ENCODE measurements around the gene NFATC1. TPM values are rescaled to one million over a fixed set of nuclear protein-coding genes. Genes with fewer than 3 reads are reported as not detected.
"Not testable (repeated sequence)": the region's sequence is repeated elsewhere in the genome, so short reads cannot be mapped to it uniquely, and the experiment has no call there.

NFATC1 gene
- polyA plus RNA-seq, 3 donors = 4.6 to 7.0 (median 5.2) TPM

DNA sequence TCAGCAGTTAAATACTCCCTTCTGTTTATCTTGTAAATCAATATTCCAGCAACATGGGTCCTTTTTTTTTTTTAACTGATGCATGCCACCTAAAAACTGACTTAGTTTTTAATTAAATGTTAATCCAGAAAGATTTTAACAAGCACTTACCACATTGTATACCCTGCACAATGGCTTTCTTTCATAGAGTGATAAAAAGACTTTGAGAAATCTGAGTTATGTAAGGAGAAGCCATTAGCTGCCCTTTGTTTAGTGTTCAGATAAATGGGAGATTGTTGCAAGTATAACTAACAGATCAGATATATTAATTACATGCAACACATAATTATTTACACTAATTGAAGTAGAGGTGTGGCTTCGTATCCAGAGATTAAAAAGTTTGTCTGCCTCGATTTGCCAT, 22.7 kb upstream of the NFATC1 start:
- DNase-seq (ENCODE audit: extremely low read depth in 1 of 11, low read depth in 9 of 11, low spot score in 4 of 11) = no peak

DNA sequence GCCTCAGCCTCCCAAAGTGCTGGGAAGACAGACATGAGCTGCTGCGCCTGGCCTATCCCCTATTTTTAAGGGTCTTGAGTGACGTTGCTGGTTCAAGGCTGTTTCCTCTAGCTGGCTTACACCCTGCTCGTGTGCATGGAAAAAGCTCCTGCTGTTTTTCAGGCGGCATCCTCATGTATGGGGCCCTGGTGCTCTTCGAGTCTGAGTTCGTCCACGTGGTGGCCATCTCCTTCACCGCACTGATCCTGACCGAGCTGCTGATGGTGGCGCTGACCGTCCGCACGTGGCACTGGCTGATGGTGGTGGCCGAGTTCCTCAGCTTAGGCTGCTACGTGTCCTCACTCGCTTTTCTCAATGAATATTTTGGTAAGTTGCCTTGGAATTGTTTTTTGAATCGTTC, 22.0 kb upstream of the NFATC1 start:
- DNase-seq (ENCODE audit: extremely low read depth in 1 of 11, low read depth in 9 of 11, low spot score in 4 of 11) = no peak

DNA sequence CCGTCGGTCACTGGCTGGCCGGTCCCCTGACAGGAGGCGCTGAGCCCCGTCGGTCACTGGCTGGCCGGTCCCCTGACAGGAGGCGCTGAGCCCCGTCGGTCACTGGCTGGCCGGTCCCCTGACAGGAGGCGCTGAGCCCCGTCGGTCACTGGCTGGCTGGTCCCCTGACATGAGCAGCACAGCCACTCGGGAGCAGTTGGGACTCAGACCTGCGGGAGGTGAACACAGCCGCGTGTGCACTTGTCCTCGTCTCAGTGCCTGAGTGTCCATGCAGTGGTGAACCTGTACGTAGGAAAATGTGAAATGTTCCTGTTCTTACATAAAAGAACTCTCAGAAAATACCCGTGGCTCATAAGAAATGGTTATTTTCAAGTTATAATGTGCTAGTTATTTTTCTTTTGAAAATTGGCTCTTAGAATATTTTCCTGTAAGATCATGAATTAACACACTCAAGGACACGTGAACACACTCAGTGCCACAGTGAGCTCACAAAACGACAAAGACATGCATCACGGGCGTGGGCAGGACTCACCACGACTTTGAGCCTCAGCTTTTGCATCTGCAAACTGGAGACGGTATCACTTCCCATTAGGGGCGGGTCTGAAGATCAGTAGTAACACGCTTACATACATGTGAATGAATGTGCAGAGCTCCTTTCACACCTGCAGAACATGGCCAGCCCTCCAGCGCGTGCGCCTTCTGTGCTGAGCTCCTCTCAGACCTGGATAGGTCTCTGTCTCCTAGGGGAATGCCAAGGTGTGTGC, 21.1 kb upstream of the NFATC1 start:
- no peak for DNase-seq (ENCODE audit: extremely low read depth in 1 of 11, low read depth in 9 of 11, low spot score in 4 of 11)

DNA sequence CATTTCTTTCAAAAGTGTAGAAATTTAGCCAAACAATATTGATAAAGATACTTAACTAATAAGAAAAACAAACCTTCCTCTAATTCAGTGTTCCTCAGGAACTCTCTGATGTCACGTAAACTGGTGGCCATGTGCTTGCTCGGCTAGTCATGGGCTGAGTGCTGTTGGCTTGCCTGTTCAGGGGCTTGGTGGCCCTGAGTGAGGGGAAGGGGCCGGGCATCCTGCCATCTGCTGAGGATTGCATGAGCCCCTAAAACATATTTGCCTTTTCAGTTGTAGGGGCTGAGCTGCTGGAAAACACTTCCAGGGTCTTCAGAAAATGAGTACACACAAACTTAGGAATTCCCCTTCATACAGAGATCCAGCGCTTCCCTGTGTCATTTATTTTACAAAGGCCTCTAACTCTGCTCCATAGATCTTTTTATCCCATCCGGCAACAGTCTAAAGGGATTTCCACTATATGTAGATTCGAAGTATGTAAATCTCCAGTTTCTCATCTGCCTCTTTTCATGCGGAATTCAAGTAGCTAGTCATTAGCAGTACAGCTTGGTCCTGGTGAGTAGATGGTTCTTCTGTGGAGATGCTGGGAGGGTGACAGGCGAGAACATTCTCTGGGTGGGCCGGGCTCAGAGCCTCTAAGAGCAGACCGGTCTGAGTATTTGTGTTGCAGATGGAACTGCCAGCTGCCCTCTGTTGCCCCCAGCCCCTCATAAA, 20.1 kb upstream of the NFATC1 start:
- no peak for DNase-seq (ENCODE audit: extremely low read depth in 1 of 11, low read depth in 9 of 11, low spot score in 4 of 11)

DNA sequence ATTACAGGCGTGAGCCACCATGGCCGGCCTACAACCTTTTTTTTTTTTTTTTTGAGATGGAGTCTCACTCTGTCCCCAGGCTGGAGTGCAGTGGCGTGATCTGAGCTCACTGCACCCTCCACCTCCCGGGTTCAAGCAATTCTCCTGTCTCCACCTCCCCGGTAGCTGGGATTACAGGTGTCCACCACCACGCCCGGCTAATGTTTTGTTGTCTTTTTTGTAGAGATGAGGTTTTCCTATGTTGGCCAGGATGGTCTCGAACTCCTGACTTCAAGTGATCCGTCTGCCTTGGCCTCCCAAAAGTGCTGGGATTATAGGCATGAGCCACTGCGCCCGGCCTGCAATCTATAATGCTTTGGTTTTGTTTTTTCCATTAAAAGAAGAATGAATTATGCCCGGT, 19.1 kb upstream of the NFATC1 start:
- not testable (repeated sequence) for DNase-seq (ENCODE audit: extremely low read depth in 1 of 11, low read depth in 9 of 11, low spot score in 4 of 11)

DNA sequence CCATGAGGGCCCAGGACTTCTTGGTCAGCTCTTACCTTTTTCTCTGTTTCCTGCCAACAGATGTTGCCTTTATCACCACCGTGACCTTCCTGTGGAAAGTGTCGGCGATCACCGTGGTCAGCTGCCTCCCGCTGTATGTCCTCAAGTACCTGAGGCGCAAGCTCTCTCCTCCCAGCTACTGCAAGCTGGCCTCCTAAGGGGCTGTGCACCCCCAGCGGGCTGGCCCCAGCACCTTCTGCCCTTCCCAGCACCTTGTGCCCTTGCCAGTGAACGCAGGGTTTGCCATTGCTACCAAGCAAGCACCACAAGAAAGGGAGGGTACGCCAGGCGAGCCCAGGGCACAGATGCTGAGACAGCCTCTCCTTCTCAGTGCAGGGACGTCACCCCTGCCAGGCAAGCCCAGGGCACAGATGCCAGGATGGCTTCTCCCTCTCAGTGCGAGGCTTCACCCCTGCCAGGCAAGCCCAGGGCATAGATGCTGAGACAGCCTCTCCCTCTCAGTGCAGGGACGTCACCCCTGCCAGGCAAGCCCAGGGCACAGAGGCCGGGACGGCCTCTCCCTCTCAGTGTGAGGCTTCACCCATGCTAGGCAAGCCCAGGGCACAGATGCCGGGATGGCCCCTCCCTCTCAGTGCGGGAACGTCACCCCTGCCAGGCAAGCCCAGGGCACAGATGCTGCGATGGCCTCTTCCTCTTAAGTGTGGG, 18.4 kb upstream of the NFATC1 start:
- no peak for DNase-seq (ENCODE audit: extremely low read depth in 1 of 11, low read depth in 9 of 11, low spot score in 4 of 11)

DNA sequence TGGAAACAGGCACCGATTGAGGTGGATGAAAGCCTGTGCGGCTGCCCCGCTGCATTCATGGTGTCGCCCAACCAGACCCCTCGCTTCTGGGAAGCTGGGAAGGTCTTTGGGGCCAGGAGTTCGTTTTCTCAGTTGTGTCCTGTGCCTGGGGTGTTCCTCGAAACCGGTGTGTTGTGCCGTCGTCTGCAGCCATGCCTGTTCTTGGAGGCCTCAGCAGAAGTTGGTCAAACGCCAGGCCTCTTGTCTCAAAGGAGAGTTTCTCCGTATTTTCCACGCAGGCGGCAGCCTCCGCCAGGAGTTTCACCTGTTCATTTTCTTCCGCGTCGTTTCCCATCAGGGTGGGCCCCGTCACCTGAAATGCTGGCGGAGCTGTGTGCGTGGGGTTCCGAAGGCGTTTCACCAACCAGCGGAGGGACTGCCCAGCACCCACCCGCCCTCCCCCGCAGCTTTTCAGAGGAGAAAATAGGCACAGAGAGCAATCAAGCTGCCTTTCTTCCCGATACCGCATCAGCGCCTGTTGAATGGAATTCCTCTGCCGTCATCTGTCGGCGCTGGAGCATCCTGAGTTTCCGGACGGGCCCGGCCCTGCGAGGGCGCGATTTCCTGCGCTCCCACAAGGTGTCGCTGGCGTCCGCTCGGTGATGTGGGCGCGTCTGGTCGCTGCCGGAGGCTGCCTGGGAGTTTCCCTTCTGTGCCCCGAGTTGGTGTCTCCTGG, 17.0 kb upstream of the NFATC1 start:
- peak in 4 of 11 donors; percentile 49 to 71 (median 65) for DNase-seq (ENCODE audit: extremely low read depth in 1 of 11, low read depth in 9 of 11, low spot score in 4 of 11)

DNA sequence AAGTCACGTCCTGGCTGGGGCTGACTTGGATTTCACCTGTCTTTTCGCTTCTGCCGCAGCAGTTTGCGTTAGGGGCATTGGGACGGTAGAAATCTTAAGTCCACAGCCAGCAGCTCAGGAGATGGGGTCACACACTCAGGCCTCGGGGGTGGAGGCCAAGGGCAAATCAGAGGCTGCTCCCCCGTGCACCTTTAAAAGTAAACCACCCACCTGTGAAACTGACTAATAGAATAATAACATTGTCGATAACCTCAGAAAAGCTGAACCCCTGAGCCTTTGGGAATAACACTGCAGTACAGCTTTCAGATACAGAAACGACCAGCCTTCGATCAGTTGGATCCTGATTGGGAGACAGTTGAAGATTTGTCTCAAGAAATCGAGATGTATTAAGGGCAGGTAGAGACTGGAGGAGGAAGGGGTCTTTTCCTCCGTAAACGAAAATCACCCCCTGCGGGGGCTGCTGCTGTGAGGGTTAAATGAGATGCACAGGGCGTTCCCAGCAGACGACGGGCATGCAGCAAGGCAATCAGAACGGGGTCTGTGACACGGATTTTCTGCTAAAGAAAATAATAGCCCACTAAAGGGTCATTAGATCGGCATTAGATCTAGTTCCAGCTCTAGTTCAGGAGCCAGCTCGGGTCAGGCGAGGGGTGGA, 16.4 kb upstream of the NFATC1 start:
- no peak for DNase-seq (ENCODE audit: extremely low read depth in 1 of 11, low read depth in 9 of 11, low spot score in 4 of 11)

DNA sequence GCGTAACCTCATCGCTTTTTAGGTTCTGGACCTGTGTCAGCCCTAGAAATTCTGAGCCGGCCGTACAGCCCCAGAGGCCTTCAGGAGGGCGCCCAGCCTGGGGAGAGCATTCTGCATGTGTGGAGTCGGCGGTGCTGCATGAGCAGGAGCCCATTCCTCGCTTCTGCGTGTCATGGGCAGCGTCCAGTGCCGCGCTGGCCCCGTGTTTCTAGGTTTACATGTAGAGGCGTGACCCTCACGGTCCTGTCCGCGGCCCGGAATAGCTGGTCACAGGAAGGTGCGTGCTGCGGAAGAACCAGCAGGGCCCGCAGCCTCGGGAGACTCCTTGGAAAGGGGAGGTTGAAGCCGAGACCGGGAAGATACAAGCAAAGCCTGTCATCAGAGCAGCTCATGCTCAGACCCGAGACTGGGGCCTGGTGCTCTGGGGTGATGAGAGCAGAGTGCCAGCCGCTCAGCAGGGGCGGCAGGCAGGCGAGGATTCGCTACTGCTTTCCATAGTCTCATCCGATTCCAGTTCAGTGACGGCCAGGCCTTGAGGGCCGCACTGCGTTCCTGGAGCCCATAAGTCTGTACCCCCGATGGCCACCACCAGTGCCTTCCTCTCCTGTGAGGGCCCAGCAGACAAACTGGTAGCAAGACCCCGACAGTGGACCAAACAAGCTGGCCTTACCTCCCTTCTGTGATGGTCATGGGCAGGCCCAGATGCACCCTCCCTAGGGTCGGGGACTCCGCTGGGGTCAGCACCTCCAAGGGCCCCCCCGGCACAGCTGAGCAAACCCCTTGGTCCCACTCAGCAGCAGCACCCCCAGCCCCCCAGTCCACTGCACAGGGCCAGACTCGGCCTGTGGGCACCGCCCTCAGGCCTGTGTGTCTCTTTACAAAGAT, 15.6 kb upstream of the NFATC1 start:
- DNase-seq (ENCODE audit: extremely low read depth in 1 of 11, low read depth in 9 of 11, low spot score in 4 of 11) = no peak

DNA sequence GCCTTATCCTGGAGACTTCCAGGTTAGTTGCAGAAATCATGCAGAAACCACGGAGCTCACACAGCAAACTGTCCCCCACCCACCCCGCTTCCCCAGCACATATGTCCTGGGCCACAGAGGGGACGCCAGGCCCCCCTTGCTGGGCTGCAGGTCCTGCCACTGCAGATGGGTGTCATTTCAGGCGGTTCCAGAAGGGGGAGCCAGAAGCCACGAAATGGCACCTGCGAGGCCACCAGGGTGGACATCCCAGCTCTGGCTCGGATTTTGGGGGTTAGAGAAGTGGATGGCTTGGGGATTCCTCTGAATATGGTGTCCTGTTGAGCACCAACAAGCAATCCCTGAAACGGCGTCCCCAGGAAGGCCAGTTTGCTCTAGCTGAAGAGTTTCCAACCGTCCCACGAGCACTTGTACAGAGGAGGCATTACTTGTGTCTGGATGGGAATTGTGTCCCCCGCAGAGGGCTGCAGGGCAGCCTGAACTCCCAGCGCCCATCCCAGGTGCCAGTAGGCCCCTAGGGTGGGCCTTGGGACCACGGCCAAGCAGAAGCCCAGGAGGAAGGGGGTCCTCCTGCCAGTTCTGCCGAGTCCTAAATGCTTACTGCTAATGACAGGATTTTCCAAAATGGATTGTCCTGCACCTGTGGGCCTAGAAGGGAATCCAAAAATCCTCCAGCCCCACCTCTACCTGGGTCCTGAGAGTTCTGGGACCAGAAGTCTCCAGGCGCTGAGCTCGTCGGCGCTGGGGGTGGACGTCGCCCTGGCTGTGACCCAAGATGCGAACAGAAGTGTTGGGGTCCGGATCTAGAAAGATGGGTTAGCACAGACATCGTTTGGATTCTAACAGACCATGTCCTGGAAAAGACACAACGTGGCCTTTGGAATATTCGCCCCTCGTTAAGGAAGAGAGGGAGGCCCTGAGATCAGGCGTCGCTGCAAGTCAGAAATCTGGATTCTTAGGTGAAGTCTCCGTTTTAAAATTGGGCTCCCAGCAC, 14.6 kb upstream of the NFATC1 start:
- DNase-seq (ENCODE audit: extremely low read depth in 1 of 11, low read depth in 9 of 11, low spot score in 4 of 11) = peak in 1 of 11 donors; percentile 33

DNA sequence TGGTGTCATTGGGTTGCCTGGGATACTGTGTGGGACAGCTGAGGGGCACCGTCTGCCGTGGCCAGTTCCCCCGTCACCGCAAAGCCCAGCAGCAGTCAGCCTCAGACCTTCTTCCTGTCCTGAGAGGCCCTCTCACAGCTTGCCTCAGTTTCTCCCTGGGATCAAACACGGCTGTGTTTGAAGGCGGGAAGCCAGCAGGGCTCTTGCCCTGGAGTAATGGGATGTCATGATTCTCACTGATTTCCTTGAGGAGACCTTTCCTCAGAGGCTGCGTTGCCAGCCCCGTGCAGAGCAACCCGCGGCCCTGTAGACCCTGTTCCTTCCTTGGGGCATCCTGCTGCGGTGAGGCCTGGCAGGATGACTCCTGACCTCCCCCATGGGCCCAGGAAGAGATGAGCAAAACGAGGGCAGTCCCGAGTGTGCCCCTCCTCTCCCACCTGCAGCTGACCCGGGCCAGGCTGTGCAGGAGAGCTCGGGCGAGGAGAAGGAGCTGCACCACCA, 13.9 kb upstream of the NFATC1 start:
- DNase-seq (ENCODE audit: extremely low read depth in 1 of 11, low read depth in 9 of 11, low spot score in 4 of 11) = no peak

DNA sequence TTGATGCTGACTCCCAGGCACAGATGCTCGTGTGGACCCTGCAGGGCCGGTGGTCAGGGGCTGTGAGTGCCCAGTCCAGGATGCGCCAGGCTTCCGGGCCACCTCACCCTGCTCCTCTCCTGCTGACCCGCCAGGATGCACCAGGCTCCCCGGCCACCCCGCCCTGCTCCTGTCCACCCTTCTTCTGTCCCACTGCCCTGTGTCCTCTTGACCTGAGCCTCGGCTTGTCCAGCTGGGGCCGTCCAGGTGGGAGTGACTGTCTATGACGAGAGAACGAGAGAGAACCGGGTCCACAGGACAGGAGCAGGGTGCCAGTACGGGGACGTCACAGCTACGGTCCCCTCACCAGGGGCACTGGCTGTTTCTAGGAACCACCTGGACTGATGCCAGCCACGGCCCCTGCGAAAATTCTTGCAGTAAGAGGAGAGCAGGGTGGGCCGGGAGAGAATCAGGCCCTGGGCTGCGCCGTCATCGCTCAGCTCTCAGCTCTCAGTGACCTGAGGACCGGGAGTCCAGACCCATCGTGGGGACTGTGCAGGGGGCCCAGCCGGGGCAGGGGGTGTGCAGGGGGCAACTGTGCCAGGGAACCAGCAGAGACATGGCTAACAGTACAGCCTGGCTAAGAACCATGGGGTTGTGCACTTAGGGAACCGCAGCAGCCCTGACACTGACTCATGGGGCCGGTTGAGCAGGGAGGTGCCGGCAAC, 12.9 kb upstream of the NFATC1 start:
- DNase-seq (ENCODE audit: extremely low read depth in 1 of 11, low read depth in 9 of 11, low spot score in 4 of 11) = no peak

DNA sequence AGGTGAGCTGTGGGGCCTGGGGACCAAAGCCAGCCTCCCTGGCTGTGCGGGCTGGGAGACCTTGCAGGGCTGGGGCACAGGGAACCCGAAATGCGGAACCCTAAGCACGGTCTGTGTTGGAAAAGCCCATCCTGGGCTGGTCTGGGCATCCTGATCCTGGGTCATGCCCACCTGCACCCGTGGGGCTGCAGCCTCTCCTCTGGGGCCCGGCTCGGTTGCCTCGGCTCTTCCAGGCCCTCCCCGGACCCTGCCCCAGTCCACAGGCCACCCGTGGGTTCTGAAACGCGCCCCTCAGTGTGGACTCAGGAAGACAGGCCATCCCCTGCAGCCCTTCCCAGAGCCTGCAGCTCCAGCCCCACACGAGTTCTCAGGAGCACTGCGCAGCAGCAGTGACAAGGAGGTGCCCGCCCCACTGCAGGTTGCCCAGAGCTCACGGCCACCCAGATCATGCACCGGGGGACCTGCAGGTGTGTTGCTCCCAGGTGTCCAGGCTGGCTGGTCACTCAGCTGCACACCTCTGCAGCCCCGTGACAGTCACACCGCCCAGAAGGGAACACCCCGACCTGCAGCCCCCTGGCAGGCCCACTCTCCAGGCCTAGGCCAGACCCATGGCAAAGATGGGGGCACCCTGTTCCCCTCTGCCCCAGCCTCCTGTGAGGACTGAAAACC, 12.2 kb upstream of the NFATC1 start:
- no peak for DNase-seq (ENCODE audit: extremely low read depth in 1 of 11, low read depth in 9 of 11, low spot score in 4 of 11)

DNA sequence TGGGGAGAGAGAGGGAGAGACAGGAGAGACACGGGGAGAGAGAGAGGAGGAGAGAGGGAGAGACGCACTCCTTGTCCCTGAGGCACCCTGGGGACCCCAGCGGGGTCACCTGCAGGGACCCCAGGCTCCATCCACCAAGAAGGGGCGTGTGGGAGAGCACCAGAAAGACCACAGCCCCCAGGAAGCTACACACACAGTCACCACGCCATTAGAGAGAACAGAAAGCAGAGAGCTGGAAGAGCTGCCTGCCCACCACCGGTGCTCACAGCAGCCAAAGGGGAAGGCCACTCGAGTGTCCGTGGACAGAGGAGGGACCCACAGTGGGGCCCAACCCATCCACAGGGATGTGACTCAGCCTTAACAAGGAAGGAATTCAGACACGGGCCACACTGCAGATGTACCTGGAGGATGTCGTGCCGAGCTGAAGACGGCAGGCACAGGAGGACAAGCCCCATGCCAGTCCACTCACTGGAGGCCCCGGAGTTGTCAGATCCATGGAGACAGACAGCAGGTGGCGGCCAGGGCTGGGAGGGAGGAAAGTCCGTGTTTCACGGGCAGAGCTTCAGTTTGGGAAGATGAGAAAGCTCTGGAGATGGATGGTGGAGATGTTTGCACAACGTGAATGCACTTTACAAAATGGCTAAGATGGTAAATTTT, 11.5 kb upstream of the NFATC1 start:
- no peak for DNase-seq (ENCODE audit: extremely low read depth in 1 of 11, low read depth in 9 of 11, low spot score in 4 of 11)

DNA sequence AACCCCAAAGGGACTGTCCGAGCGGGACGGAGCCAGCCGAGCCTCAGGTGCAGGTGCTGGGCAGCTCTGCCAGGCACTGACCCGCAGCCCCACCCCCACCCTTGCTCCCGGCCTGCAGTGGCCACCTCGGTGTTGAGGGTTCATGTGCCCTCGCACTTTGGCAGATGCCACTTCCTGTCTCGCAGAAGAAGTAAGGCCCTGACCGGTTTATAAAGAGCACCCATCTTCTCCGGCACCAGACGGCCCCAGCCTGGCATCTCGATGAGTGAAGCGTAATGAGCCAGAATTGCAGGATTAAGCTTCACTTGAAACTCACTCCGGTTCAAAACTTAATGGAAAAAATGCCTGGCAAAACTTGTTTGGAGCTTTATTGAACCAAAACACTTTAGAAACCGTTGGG, 10.9 kb upstream of the NFATC1 start:
- no peak for DNase-seq (ENCODE audit: extremely low read depth in 1 of 11, low read depth in 9 of 11, low spot score in 4 of 11)

Measured in renal cortex interstitium (tissue), 11 donors.